HEK293T (cell line): ENCODE measurements around the gene PRSS1.

Experiments
- CTCF ChIA-PET: fragments of 350-600 bp; formaldehyde crosslinking; extraction: SDS; loops from one replicate; lab custom pipeline; 2021; ENCODE audit warnings: antibody characterized with exemption, inconsistent platforms; lab: Yijun Ruan, JAX
- POLR2A ChIA-PET: fragments of 350-600 bp; formaldehyde crosslinking; extraction: SDS; loops from one replicate; lab custom pipeline; 2020; ENCODE audit warnings: antibody characterized with exemption, inconsistent platforms; lab: Yijun Ruan, JAX
- DNase-seq: peaks from one replicate; pipeline ENCODE4 v3.0.0; 2012; ENCODE audit warnings: mixed read lengths; ENCODE audit errors: extremely low spot score
- ARNT ChIP-seq: fragments of 450-650 bp; IDR thresholded peaks from 2 replicates; pipeline ENCODE4 v1.6.1; 2017; ENCODE audit warnings: mild to moderate bottlenecking
- BHLHE40 ChIP-seq: fragments of 450-650 bp; IDR thresholded peaks from 2 replicates; pipeline ENCODE4 v1.6.1; 2016; ENCODE audit warnings: mild to moderate bottlenecking, moderate library complexity, borderline replicate concordance
- CTBP1 ChIP-seq: fragments of 450-650 bp; IDR thresholded peaks from 2 replicates; pipeline ENCODE4 v1.6.1; 2016; ENCODE audit warnings: borderline replicate concordance
- ELF4 ChIP-seq: fragments of 450-650 bp; IDR thresholded peaks from 2 replicates; pipeline ENCODE4 v1.6.1; 2017; ENCODE audit warnings: antibody characterized with exemption
- FOXA1 ChIP-seq: fragments of 450-650 bp; IDR thresholded peaks from 2 replicates; pipeline ENCODE4 v1.6.1; 2016; ENCODE audit warnings: mild to moderate bottlenecking
- FOXK2 ChIP-seq: fragments of 450-650 bp; IDR thresholded peaks from 2 replicates; pipeline ENCODE4 v1.6.1; 2016; ENCODE audit warnings: mild to moderate bottlenecking
- FOXM1 ChIP-seq: fragments of 450-650 bp; IDR thresholded peaks from 2 replicates; pipeline ENCODE4 v1.6.1; 2017; ENCODE audit warnings: mild to moderate bottlenecking, borderline replicate concordance
- HDGF ChIP-seq: fragments of 450-650 bp; IDR thresholded peaks from 2 replicates; pipeline ENCODE4 v1.6.1; 2017; ENCODE audit warnings: antibody characterized with exemption, borderline replicate concordance
- L3MBTL2 ChIP-seq: fragments of 450-650 bp; conservative IDR thresholded peaks from 2 replicates; pipeline ENCODE4 v1.6.1; 2016; ENCODE audit warnings: mild to moderate bottlenecking
- LEF1 ChIP-seq: fragments of 450-650 bp; IDR thresholded peaks from 2 replicates; pipeline ENCODE4 v1.6.1; 2017; ENCODE audit warnings: mild to moderate bottlenecking, borderline replicate concordance
- NFRKB ChIP-seq: fragments of 450-650 bp; IDR thresholded peaks from 2 replicates; pipeline ENCODE4 v1.6.1; 2016; ENCODE audit warnings: mild to moderate bottlenecking, moderate library complexity
- SP1 ChIP-seq: fragments of 450-650 bp; IDR thresholded peaks from 2 replicates; pipeline ENCODE4 v1.6.1; 2017
- SUZ12 ChIP-seq: fragments of 450-650 bp; IDR thresholded peaks from 2 replicates; pipeline ENCODE4 v1.6.1; 2016; ENCODE audit warnings: mild to moderate bottlenecking
- TARDBP ChIP-seq: fragments of 450-650 bp; IDR thresholded peaks from 2 replicates; pipeline ENCODE4 v1.6.1; 2016
- ZNF384 ChIP-seq: fragments of 450-650 bp; IDR thresholded peaks from 2 replicates; pipeline ENCODE4 v1.6.1; 2016
- TF ChIP-seq, protein P1 (sequence below): fragments of 450-650 bp; IDR thresholded peaks from 2 replicates; pipeline ENCODE4 v1.6.1; 2016

PRSS1 gene

DNA sequence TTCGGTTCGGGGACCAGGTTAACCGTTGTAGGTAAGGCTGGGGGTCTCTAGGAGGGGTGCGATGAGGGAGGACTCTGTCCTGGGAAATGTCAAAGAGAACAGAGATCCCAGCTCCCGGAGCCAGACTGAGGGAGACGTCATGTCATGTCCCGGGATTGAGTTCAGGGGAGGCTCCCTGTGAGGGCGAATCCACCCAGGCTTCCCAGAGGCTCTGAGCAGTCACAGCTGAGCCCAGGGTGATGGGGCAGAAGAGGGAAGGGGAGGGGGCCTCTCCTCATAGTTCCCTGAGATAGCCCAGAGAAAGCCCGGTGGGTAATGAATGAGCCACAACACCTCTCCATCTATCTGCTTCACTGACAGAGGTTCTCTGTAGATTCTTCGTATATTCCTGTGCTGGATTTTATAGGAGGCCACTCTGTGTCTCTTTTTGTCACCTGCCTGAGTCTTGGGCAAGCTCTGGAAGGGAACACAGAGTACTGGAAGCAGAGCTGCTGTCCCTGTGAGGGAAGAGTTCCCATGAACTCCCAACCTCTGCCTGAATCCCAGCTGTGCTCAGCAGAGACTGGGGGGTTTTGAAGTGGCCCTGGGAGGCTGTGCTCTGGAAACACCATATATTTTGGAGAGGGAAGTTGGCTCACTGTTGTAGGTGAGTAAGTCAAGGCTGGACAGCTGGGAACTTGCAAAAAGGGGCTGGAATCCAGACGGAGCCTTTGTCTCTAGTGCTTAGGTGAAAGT, 37.9 kb downstream of the PRSS1 start:
- TF ChIP-seq SUZ12 = no peak
- TF ChIP-seq ARNT = no peak
- no peak for TF ChIP-seq TARDBP
- TF ChIP-seq FOXM1 = no peak
- TF ChIP-seq ZNF384 = no peak
- no peak for TF ChIP-seq LEF1
- TF ChIP-seq L3MBTL2 = no peak
- no peak for TF ChIP-seq BHLHE40
- no peak for TF ChIP-seq HDGF
- no peak for DNase-seq
- CTCF ChIA-PET = interaction anchor here (1.1 kb wide), 1 partner anchor 183 kb away, joined by 5 read pairs; no protein-coding TSS in a partner anchor
- POLR2A ChIA-PET = no interaction called here

- ChIA-PET POLR2A (no interaction called here), CTCF (interaction anchor here (1.1 kb wide), 1 partner anchor 184 kb away, joined by 5 read pairs; no protein-coding TSS in a partner anchor)
- no peak for DNase-seq
- TF ChIP-seq FOXA1 (no peak), LEF1 (no peak), ELF4 (no peak), SP1 (no peak), NFRKB (no peak), ARNT (no peak), SUZ12 (no peak), TARDBP (no peak), BHLHE40 (no peak), HDGF (no peak), L3MBTL2 (no peak), CTBP1 (no peak), ZNF384 (no peak), FOXM1 (no peak), FOXK2 (no peak)
- TF ChIP-seq, protein P1, sequence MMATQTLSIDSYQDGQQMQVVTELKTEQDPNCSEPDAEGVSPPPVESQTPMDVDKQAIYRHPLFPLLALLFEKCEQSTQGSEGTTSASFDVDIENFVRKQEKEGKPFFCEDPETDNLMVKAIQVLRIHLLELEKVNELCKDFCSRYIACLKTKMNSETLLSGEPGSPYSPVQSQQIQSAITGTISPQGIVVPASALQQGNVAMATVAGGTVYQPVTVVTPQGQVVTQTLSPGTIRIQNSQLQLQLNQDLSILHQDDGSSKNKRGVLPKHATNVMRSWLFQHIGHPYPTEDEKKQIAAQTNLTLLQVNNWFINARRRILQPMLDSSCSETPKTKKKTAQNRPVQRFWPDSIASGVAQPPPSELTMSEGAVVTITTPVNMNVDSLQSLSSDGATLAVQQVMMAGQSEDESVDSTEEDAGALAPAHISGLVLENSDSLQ = no peak
These were observed 38.5 kb downstream of the PRSS1 start for GRCh38 chr7:142787783-142788182.

GRCh38 chr7:142788303-142789289, 39.3 kb downstream of the PRSS1 start:
- ChIA-PET POLR2A (no interaction called here), CTCF (interaction anchor here (1.1 kb wide), 1 partner anchor 185 kb away, joined by 5 read pairs; no protein-coding TSS in a partner anchor)
- TF ChIP-seq SP1 (no peak), FOXM1 (no peak), FOXA1 (no peak), HDGF (no peak), NFRKB (no peak)
- DNase-seq = no peak

GRCh38 chr7:142789441-142789840, 40.2 kb downstream of the PRSS1 start:
- CTCF ChIA-PET = no interaction called here
- POLR2A ChIA-PET = no interaction called here
- DNase-seq = no peak
- TF ChIP-seq, protein P1 = no peak
- TF ChIP-seq LEF1 (no peak), FOXA1 (no peak), CTBP1 (no peak), L3MBTL2 (no peak), ELF4 (no peak)

- CTCF ChIA-PET = no interaction called here
- no peak for DNase-seq
- POLR2A ChIA-PET = no interaction called here
- TF ChIP-seq SP1 (no peak), TARDBP (no peak), HDGF (no peak), FOXK2 (no peak), L3MBTL2 (no peak), FOXM1 (no peak), SUZ12 (no peak), CTBP1 (no peak), NFRKB (no peak), ELF4 (no peak), LEF1 (no peak), ARNT (no peak), ZNF384 (no peak), FOXA1 (no peak), BHLHE40 (no peak)
- TF ChIP-seq, protein P1 = no peak
These were observed 40.8 kb downstream of the PRSS1 start for GRCh38 chr7:142790056-142790455.
